GM19397 (cell line): ENCODE results near the gene FAM124B.

Source experiments
- ATAC-seq: cut with Tn5 transposase; IDR thresholded peaks from one replicate; pipeline ENCODE4 v1.9.1; 2021; ENCODE audit warnings: mild to moderate bottlenecking, moderate library complexity; ENCODE audit not compliant: unreplicated experiment

Gene FAM124B

GRCh38 chr2:224347176-224348051 is 54.5 kb downstream of the FAM124B start:
- ATAC-seq: no peak

- ATAC-seq: no peak
Observed at GRCh38 chr2:224345492-224345891, 56.4 kb downstream of the FAM124B start.

DNA sequence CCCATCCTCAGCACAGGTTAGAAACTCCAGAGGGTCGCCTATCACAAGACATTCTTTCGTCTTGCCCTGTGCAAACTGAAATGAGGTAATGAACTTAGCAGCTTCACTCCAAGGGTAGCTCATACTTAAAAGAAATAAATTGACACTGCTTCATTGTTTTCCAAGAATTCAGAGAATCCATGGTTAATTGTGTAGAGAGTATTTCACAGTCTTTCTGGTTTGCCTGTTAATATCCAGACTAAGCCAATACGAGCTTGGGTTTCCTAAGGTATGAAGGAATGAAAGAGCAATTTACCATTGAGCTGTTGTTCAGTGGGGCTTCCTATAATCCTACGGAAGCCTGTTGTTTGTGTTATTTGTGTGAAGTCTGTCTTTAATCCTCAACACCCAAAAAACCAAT is 58.7 kb downstream of the FAM124B start:
- ATAC-seq: no peak

GRCh38 chr2:224335991-224336390 is 65.9 kb downstream of the FAM124B start:
- ATAC-seq: no peak

- ATAC-seq: no peak
Observed at GRCh38 chr2:224334726-224335125, 67.2 kb downstream of the FAM124B start.

DNA sequence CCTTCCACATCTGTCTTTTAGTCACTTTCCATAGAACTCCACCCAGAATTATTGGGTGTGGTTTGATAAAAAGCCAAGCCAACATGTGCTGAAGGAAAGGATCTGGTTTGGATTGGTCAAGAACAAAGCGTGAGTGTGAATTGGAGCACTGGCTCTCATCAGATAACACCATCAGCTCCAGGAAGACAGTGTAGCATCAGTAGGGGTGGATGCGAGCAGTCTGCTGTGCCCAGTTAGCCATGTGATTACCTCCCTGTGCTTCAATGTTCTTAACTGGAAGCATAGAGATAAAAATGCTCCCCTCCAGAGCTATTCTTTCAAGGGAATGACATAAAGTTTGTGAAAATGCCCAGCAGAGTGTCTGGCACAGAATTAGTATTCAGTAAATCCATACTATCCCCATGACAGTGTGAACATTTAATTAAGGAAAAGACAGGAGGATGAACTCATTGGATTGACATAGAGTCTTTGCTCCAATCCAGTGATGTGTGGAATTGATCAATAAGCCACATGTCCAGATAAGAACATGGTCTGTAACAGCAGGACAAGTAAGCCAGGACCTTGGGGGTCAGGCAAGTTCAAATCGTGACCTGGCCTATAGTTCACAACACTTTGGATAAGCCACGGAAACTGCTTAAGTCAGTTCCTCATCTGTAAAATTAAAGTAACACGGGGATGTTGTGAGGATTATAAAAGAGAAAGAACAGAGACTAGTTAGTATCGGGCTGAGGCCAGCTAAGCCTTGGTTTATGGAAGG is 68.0 kb downstream of the FAM124B start:
- no peak for ATAC-seq

GRCh38 chr2:224331698-224332097 is 70.2 kb downstream of the FAM124B start:
- no peak for ATAC-seq

DNA sequence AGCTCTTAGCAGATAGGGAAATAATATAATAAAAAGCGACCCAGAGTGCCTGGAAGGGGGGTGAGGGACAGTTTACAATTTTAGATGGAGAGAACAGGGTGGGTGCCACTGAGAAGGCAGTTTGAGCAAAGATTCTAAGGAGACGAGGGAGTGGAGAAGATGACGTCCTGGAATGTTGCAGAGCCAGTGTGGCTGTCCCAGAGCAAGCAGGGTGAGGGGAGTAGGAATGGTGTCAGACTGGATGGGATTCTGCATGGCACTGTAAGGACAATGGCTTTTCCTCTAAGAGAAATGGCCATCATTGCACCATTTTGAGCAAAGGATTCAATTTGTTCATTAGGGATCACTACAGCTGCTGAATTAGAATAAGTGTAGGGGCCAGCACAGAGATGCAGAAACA is 73.1 kb downstream of the FAM124B start:
- no peak for ATAC-seq
